CD4-positive, alpha-beta T cell treated with Interleukin-4 for 1 hour (primary cell): Measurements from ENCODE around the gene SPAG6.

Source experiments
- DNase-seq, 2 donors: peaks; one replicate each; pipeline ENCODE4 v3.0.0-alpha.2; 2020 to 2022

Gene SPAG6

DNA sequence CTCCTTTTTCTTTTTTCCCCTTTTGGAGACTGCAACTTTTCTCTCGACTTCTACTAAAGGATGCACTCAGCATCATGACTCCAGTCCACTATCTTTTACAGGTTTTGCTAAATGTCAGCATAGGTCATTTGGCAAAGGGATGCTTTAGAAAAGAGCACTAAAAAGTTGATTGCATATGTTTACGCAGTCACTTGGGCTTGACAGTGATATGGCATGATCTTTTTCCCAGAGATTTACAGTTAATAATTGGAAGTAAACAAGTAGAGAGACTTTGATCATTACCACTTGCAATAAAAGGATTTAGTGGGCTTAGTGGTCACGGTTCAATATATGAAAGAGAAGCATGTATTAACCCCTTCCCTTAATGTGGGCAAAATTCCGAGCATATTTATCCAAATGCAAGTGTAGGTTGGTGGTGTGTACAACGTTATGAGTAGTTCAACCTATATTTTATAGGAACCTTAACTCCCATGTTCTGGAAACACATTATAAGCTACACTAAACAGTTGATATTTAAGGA, 22.6 kb upstream of the SPAG6 start:
- no peak for DNase-seq

DNA sequence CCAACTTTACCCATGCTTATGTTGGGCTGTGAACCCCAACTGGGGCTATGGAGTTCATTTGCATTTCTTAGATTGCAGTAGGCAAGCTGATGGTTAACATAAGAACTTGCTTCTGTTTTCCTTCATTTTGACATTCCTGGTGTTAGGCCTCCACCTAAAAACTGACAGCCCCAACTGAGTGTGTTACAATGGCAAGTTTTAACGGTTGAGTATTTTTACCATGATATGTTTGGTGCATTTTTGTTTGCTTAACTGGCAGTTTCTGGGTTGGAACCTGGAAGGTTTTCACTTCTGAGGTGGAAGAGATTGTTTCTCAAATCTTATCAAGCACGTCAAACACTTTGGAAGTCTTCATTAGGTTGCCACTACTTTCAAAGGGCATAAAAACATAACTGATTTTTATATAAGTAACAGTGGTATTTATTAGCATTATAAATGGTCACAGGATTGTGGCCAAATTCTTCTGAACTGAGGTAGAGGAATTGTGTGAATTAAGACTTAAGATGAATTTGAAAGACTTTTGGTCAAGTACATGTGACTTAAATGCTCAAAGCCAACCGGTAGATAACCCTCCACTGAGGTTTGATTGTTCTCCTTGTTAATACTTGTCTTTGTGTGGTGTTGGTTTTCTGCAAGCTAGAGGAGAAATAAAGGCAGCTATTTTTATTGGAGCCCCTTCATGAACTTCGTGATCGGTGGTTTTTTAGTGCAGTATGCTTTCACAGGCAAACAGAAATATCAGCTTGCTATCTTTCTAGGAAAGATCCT, 21.6 kb upstream of the SPAG6 start:
- no peak for DNase-seq

DNA sequence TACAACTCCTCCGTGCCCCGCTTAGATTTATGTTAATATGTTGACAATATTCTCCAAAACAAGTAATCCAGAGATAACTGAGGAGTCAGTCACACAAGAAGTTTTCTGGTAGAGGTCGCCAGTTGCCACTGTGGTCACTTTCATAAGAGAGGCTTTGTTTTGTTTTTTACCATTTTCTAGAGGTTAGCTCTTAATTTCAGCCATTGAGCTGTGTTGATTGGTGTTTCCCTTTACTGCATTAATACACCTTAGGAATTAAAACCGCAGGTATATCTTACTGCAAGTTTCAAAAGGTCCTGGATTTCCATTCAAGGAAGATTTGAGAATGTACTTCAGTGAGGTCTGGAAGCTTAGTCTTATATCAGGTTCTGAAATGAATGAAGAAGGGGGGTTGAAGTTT, 20.9 kb upstream of the SPAG6 start:
- DNase-seq: no peak

DNA sequence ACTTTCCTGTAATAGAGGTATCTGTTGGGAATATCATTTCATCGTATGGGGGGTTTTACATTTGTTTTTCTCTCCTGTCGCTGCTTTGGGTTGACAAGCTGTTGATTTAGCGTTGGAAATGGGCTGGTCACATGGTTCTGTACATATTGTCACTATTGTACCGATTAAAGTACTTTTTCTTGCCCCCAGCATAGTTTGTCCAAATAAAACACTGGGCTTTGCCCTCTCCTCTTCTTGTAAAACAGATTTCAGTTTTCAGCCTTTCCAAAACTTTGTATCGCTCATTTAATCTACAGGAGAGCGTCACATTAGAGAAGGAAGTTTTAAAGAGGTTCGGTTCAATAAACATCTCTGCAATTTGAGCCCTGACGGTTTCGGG, 20.4 kb upstream of the SPAG6 start:
- DNase-seq: no peak

DNA sequence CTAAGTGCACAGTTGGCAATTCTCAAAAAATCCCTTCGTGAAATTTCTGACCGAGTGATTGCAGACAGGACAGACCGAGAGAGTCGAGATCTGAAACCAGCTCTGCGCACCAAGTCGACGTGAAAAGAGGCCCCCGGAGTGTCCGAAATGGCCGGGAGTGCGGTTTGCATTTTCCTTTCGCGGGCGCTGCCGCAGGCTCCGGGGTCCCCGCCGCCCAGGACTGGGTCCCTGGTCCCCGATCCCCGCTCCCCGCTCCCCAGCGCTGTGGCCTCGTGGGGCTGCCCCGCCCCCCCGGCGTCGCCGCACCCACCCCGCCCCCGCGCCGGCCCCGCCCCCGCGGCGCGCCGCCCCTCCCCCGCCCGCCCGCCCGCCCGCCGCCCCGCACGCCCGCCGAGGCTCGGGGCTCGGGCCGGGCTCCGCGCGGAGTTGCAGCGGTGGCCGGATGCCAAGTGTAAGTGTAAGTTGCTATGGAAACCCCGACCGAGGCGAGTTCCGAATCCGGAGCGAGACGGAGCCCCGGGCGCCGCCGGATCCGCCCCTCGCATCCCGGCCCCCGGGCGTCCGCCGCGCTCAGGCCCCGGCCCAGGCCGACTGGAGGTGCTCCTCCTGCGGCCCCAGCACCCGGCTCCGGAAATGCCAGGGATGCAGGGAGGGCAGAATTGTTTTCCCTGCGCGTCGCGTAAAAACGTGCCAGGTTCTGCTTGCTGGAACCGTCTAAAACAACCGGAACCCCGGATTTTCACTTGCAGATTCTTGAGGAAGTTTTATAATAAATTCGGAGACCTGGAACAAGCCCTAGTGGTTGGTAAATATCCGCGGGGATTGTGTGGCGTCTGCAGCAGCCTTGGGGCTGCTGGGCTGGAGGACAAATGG, 19.8 kb upstream of the SPAG6 start:
- peak; percentile 82 to 87 for DNase-seq

DNA sequence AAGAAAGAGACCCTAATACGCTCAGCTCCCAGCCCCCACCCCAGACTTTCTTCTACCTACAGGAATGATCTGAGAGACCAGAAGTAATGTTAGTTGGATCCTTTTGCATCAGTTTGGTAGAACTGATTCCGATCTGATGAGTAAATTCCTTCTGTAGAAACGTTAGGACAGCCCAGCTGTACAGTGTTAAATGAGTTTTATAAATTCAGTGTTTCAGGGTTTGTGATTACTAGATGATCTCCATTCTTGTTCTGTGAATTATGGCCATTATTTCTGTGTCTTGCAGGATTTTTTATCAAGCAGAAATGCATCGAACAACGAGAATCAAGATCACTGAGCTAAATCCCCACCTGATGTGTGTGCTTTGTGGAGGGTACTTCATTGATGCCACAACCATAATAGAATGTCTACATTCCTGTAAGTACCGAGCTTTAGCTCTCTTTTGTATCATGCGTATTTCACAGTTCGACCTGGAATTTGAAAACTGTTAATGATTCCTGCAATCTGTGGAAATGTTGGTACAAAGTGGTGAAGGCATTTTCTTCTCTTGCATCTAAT, 19.1 kb upstream of the SPAG6 start:
- no peak for DNase-seq

DNA sequence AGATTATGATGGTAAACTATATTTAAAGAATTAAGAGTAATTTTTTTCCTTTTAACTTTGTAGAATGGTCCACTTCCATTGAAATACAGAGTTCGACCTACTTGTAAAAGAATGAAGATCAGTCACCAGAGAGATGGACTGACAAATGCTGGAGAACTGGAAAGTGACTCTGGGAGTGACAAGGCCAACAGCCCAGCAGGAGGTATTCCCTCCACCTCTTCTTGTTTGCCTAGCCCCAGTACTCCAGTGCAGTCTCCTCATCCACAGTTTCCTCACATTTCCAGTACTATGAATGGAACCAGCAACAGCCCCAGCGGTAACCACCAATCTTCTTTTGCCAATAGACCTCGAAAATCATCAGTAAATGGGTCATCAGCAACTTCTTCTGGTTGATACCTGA, 16.1 kb upstream of the SPAG6 start:
- no peak for DNase-seq

DNA sequence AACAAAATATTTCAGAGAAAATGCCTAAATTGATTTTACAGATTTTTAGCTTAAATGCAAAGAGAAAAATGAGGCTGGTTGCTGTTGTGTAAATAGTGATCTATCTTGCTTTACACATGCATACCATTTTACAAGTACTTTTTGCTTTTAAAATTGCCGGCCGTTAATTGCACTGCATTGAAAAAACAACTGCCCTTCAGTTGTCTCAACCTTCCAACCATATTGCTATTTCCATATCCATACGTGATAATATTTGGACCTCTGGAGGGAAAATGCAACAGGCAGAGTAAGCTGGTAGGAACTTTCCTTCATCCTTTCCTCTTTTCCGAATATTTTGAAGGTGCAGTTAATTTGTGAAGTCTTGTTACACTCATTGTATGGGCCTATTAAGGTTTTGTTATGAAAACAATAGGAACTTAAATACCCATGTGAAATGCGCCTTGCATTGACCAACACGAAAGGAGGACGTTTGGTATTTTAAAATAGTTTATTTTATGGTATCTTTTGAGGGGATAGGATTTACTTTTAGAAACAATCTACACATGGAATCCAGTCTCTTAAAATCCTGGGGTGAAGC, 13.1 kb upstream of the SPAG6 start:
- no peak for DNase-seq

DNA sequence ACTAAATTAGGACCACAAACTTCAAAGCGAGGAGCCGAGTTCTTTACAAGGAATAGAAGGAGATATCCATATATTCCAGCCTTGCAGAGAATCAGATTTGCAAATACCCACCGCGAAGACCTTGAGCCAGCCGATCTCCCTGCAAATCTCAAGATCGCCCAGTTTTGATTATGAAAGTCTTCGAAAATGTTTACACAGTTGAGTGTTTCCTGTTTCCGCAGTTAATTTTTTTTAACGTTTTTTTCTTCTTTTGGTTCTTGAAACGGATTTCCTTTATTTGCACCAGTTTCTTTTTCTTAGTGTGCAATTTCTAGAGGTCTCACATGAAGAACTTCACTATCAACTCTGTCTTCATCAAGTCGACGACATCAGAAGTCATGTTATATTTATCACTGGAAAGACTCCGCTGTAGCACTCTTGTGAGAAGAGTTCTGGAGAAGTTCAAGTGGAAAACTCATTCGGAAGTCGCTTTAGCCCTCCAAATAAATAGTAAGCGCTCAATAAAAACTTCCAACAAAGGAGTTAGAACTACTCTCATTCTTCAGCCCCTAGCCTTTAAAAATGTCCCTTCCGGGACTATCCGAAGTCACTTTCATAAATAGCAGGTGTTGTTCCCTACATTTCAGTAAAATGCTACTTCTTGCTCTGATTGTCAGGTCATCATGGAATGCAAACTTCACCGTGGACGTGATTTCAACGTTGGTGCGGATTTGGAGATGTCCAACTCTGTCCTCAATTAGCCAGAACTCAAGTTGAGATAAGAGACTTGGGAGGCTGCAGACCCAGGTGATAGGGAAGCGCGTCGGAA, 11.9 kb upstream of the SPAG6 start:
- peak in 1 of 2 donors; percentile 72 for DNase-seq

DNA sequence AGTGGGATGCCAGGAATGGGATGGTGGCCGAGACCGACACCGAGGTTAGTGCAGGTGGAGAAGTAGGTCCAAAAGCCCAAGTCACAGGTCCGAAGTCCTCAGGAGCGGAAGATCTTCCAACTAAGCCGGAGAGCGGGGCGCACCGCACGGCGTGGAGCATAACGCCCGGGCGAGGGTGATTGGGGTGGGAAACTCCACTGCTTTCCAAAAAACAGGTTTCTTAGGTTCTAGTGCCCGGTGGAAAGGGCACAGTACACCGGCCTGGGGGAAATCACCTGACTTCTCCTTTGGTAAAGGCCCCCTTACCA, 11.4 kb upstream of the SPAG6 start:
- no peak for DNase-seq

DNA sequence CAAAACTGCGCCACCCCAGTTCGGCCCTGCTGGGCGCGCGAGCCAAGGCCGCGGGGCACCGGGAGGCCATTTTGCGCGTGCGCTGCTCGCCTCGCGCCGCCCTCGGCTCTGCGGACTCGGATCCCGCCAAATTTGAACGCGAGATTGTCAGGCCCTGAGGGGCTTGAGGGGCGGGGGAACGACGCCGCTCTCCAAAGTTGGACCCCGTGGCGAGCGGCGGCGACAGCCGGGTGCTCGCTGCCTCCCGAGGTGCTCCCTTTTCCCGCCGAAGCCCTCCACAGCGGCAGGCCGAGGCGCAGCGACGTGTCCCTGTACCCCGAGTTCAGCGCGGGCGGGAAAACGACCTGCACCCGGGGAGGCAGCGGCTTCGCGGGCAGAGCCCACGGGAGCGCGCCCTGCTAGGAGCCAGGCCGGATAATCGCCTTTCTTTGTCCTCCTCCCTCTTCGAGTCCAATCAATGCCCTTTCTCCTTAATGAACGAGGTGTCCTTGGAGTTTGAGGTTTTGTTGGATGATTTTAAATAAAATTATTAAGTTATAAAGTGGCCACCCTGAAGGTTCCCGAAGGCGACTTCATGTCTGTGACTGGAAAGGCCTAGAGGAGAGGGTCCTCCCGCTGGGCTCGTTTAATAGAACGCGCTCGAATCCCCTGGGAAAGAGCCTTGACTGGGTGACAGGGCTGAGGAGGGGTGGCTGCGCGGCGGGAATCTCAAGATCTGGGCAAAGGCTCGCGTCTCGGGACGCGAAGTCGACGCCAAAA, 10.7 kb upstream of the SPAG6 start:
- peak in 1 of 2 donors; percentile 23 for DNase-seq

DNA sequence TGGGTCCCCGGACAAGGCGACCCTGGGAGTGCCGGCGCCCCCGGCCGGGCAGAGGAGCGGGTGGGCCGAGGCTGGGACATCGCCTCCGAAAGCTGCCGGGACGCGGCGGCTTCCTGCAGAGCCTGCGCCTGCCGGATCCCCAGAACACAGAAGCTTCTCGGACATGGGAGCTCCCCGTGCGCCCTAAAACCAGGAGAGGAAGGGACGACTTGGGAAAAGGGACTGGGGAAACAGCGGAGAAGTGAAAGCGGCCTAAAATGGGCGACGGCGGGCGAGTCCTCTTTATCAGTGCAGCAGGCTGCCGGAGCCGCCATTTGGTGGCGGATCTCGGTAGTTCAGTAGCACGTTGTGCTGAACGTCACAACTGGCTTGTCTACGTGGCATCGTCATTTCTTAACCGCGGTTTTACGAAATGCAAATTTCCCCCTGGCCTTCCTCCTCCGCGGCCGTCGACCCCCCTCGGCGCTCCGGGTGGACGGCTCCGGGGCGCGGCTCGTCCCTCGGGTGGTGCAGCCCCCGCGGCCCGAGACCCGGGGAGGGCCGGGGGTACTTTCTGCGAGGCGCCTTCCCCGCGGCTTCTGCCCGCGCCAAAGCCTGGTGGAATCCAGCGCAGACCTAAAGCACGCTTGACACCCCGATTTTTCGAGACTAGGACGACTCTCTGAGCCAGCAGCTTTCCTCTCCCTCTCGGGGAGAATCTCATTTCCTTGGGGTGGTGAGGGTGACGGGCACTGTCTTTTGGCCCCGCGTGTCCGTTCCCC, 9.9 kb upstream of the SPAG6 start:
- DNase-seq: peak; percentile 84 to 86

DNA sequence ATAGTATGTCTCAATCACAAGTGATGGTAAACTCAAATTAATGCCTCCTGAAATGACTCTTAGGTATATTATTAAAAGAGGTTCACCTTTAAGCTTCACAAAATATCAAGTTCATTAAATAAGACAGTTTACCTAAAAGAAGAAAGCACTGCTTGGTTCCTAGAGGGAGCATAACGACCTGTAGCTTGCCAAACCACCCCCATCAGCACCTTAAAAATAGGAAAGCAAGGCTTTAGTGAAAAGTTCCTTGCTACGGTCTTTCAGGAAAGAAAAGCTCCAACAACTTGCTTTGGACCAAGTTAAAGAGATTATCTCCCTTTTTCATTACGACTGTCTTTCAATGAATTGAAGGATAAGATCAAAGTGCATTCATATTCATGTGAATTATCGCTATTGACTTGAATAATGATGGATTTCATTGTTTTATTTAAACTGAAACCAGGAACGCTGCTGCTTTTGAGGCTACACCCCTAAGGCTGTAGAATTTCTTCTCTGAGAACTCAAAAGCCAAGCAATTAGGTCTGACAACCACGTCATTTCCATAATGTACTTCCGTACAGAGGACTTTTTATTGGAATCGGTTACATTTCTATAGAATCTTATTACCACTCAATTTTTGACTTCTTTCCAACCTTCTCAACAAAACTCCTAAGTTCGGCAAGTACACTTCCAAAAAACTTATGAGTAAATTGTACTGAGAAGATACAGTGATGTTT, 7.0 kb upstream of the SPAG6 start:
- no peak for DNase-seq

DNA sequence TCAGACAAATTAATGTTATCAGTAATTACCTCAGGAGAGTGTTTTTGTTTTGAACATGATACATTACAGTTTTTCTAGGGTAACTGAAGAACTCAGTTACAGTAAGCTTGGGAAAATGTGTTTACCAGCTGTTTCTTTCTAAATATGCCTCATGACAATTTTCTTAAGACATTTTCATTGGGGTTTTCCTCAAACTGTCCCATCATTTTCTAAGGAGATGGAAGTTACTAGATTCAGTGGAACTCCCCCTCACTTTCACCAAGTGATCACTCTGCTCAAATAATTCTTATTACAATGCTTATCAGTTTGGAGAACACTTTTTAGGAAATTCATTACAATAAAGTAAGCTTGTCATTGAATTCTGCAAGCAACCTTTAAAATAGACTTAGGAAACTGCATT, 6.4 kb upstream of the SPAG6 start:
- no peak for DNase-seq

DNA sequence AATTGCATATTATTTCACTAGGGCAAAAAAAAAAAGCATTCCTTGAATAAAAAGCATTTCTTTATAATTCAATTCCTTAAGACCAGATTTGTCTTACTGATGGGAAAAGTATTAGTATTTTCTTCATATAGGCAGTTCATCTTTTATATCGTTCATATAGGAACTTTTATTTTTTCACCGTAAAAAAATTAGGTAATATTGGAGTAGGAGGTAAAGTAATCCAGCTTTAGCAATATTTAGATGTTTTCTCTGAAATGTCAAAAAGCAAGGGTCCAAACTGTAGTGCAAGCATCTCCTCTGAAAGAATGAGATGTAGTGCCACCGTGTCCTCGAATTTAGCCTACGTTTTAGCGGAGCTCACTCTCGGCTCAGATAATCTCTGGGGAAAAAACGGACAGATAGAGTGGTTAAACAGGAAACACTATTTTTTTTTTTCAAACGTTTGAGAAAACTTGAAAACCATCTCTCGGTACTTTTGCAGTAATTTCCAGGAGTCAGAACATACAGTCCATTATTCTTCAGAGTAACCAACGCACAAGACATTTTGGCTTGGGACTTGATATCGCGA, 5.5 kb upstream of the SPAG6 start:
- no peak for DNase-seq

DNA sequence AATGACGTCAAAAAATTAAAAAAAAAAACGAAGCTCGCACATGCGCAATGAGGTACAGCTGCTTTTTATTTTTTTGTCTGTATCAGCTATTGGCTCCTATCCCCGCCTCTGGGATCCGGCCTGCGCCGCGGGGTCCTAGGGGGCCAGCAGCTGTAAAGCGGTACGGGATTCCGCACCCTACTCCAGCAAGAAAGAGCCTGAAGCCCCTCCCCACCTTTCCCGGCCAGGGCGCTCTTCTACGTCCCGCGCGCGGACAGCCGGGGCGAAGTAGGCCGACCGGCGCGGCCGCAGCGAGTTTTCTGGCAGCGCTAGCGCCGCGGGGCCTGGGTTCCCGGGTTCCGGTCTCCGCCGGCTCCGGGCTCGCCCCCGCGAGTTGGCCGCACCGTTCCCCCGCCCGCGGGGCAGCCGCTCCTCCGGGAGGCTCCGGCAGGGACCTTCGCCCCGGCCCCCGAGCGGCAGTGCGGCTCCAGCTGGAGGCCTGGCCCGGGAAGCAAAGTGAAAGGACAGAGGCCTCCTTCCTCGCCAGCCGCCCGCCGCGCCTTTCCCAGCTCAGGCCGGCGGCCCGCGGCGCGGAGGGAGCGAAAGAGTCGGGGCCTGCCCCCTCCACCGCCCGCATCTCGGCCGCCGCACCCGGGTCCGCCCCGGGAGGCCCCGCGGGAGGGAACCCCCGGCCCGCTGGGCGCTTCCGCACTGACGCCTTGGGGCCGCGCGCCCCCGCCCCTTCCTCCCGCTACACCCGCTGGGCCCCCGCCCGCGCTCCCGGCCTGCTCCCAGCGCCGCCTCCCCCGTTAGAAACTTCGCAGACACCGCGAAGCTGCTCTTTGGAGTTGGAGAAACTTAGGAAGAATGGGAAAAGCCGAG, 4.7 kb upstream of the SPAG6 start:
- peak; percentile 75 for DNase-seq

DNA sequence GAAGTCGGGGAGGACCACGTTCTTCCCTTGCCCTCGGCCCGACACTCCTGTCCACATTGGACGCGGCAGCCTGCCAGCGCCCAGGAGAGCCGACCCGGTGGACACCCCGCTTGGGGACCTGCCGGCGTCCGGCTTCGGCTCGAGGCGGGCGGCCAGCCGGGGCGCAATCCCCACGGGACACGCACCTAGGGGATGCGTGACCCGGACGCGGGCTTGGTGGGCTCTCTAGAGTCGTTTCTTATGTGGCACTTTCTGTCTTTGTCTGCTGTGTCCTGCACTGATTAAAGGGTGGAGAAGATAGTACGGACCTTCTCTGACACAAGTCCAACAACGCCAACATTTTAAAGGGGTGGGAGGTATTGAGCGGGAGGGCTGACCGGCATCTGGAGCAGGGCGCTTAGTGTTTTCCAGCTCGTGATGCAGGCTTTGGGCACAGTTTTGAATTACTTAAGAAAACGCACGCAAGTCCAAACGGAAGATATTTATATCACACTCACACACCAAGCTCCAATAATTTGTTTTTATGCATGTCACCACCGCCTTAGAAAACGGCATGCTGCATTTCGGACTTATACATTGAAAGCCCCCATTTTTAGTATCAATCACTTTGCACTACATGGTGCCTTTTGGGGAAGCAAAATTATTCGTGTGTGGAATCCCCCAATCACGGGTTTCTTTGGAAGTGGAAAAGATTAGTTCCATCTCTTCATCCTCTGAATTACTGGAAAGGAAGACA, 3.9 kb upstream of the SPAG6 start:
- no peak for DNase-seq

DNA sequence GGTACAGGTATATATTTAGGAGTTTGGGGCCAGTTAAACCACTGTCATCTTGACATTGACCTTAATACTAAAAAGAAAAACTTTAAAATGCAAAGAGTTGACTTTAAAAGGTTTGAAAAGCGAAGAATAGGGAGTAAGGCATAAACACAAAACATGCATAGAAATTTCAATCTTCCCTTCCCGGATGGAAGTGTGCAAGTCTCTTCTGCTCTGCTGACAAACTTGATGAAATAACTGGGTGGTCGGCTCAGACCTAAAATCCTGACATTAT, 3.4 kb upstream of the SPAG6 start:
- no peak for DNase-seq

DNA sequence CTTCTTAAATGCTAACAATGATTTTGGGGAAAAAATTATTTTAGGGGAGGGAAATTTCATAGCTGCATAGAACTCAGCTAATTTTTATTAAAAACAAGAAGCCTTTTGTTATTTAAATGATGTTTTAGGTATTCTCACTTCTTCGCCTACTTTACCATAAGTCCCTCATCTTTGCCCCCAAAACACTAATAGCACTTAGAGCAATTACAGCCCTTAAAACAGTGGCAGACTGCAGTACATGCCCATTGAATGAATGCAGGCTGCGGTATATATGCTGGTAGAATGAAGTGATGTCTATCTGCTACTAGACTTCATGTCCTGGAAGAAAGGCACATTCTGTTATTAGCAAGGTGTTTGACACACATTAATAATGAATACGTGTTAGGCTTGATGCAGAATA, 2.9 kb upstream of the SPAG6 start:
- DNase-seq: peak in 1 of 2 donors; percentile 7
